ENCODE measurements around the gene PRSS12. TPM values are rescaled to one million over a fixed set of nuclear protein-coding genes. Genes with fewer than 3 reads are reported as not detected.

Gene PRSS12
- total RNA-seq, 1 donor from 2014 or later, result 1.0 TPM

DNA sequence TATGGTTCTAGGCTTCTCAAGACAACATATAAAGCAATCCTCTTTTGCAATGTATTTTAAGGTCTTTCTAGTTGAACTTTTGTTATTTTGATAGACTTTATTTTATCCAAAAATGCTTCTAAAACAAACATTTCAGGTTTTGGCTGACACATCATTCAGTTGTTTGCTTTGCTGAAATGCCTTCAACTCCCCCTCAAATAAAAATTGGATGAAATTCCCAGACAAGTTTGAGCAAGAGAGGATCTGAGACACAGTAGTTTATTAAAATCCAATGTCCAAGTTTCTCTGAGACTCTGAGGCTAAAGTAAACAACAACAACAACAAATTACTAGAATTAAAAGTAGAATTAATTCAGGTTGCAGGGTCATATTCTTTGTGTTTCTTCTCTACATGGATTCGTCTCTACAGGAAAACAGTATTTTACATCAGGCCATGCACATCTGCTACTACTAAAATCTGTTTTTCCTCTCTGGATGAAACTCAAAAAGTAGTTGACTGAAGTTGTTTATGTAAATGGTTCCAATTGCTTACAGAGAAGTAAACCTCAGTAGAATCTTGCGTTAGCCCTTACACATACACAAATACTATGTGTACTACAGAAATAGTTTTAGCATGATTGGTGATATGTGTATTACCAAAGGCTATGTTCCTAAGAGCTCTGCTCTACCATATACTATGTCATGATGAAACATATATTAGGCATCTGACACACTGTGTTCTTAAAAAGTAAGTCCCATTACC, 64.9 kb downstream of the PRSS12 start:
- no peak overlapping the region for H3K4me3 ChIP-seq (ENCODE audit: low read depth, low read length)
- TF ChIP-seq, protein P1, sequence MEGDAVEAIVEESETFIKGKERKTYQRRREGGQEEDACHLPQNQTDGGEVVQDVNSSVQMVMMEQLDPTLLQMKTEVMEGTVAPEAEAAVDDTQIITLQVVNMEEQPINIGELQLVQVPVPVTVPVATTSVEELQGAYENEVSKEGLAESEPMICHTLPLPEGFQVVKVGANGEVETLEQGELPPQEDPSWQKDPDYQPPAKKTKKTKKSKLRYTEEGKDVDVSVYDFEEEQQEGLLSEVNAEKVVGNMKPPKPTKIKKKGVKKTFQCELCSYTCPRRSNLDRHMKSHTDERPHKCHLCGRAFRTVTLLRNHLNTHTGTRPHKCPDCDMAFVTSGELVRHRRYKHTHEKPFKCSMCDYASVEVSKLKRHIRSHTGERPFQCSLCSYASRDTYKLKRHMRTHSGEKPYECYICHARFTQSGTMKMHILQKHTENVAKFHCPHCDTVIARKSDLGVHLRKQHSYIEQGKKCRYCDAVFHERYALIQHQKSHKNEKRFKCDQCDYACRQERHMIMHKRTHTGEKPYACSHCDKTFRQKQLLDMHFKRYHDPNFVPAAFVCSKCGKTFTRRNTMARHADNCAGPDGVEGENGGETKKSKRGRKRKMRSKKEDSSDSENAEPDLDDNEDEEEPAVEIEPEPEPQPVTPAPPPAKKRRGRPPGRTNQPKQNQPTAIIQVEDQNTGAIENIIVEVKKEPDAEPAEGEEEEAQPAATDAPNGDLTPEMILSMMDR (conservative IDR thresholded peaks at IDR 0.05; ENCODE audit: low read depth, low read length), result no peak
- no peak for DNase-seq (ENCODE audit: low read depth)

DNA sequence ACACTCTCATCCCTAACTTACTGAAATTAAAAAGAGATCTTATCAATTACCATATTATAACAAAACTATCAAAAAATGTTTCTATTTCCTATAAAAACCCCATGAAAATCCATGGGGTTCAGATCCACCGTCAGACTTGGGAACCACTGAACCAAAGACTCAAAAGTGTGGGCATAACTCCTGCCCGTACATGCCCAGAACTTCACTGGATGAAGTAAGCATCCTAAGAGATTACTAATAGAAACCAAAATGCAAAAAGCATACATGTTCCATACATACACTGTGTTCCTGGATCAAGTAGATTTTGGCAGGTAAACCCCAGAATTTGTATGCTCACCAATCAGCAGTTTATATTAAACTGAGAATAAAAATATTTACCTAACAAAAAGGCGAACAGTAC, 66.1 kb downstream of the PRSS12 start:
- no peak for DNase-seq (ENCODE audit: low read depth)
- TF ChIP-seq, protein P1 (conservative IDR thresholded peaks at IDR 0.05; ENCODE audit: low read depth, low read length), result no peak
- no peak overlapping the region for H3K4me3 ChIP-seq (ENCODE audit: low read depth, low read length)

DNA sequence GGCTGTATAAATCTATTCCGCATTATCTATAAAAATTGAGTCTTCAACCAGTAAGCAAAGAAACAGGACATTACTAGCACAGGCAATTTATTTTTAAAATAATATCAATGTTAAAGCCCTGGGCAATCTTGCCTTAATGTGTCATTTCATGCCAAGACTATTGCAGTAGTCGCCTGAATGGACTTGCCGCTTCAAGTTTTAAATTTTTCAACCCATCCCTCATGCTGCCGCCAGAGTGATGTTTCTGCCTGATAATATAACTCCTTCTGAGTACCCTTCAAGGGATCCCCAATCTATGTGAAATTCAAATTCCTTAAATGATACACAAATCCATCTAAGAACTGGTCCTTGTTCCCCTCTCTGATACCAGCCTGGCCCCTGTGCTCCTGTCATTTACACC, 66.9 kb downstream of the PRSS12 start:
- TF ChIP-seq, protein P1 (conservative IDR thresholded peaks at IDR 0.05; ENCODE audit: low read depth, low read length), result no peak
- DNase-seq (ENCODE audit: low read depth), result no peak
- H3K4me3 ChIP-seq (ENCODE audit: low read depth, low read length), result no peak overlapping the region

DNA sequence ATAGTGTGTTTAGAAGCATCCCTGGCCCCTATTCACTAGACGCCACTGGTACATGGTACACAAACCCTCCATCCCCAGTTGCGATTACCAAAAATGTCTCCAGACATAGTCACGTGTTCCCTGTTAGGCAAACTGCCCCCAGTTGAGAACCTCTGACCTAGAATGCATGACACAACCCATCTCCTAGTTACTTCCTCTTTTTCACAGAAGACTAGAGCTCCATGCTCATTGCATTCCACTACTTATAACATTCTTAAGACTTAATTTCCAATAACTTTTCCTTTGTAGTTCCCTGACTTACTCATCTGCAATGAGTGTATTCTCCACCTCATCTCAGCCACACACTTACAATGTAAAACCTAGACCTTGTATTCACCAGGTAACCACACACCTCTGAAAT, 68.6 kb downstream of the PRSS12 start:
- TF ChIP-seq, protein P1 (conservative IDR thresholded peaks at IDR 0.05; ENCODE audit: low read depth, low read length), result no peak
- no peak for DNase-seq (ENCODE audit: low read depth)
- H3K4me3 ChIP-seq (ENCODE audit: low read depth, low read length), result no peak overlapping the region

DNA sequence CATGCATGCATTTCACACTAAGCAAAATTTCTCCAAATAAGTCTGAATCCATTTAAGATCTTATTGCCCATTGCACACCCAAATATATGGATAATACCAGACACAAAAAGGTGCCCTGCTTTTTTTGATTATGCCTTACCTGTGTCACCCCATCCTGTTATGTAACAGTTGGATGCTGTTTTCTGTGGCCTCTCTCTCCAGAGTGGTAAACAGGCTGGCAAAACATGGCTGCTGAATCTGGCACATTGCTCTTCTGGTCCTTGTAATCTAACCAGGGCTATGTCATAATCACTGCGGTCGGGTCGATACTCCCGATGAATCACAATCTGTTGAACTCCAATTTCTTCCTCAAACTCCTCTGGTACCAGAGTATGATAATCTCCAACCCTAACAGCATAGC, 70.1 kb downstream of the PRSS12 start:
- no peak for DNase-seq (ENCODE audit: low read depth)
- H3K4me3 ChIP-seq (ENCODE audit: low read depth, low read length), result no peak overlapping the region
- TF ChIP-seq, protein P1 (conservative IDR thresholded peaks at IDR 0.05; ENCODE audit: low read depth, low read length), result no peak

DNA sequence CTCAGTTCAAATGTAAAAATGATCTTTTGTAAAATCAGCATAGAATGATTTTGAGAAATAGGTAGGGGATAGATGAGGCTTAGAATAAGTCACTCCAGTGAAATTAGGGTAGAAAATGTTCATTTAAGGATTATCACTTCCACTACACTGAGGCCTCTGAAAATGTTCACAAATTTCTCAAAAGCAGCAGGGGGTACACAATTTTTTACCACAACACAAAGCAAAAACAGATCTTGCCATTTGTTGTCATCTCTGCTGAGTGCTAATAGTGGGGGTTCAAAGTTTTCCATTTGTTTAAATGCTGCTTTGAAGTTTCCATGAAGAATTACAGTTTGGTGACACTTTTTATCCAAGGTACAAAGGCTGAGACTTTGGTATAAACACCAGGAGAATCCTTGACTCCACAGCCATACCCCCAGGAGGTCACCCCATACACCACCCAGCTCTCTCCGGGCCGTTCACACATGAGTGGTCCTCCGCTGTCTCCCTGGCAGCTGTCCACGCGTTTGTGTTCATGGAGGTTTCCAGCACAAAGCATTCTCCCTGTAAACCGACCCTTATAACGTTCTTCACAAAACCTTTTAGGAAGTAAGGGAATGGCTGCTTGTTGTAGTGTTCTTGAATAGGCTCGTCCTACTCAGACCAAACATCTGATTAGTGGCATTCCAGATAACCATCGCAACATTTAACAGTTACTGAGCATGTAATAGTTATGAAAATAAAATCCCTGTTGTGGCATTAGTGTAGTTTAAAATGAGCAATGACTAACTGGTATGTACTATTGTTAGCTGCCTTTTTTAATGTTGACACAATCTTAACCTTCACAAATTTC, 71.0 kb downstream of the PRSS12 start:
- H3K4me3 ChIP-seq (ENCODE audit: low read depth, low read length), result no peak overlapping the region
- TF ChIP-seq, protein P1 (conservative IDR thresholded peaks at IDR 0.05; ENCODE audit: low read depth, low read length), result no peak
- DNase-seq (ENCODE audit: low read depth), result no peak
